Cerebellar cortex (tissue), 1 donor: ENCODE data around the gene RTEL1.
A peak's percentile ranks its signal among the peaks of the same experiment; 100 is the strongest.
"Not testable (repeated sequence)": the region's sequence is repeated elsewhere in the genome, so short reads cannot be mapped to it uniquely, and the experiment has no call there.

ENCODE experiments used
- DNase-seq: peaks from one replicate; pipeline ENCODE4 v3.0.0-alpha.2; 2015; ENCODE audit warnings: low spot score

The RTEL1 gene

DNA sequence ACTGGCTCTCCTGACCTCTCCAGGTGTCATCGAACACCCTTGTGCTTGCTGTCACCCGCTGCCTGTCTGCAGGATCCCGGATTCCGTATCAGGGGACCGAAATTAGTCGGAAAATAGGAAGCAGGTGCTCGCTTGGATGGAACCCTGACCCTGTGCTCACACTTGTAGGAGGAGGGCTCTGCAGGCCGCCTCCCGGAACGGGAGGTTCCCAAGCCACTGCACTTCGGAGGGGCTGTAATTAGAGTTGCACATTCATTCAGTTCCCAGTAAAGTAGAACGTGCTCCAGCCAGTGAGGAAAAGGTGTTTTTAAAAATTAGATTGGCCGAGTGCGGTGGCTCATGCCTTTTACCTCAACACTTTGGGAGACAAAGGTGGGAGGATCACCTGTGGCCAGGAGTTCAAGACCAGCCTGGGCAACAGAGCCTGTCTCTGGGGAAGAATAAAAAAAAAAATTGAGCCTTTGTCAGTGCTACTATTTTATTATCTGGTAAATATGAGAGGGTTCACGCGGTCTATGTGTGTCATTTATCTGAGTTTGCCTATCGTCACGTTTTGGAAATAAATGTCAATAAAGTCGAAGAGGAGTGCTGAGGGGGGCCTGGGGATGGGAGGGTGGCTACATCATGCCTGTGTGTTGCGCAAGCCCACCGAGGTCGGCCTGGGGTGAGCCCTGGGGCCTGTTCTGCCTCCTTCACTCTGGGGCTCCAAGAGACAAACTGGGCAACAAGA is 29.7 kb upstream of the RTEL1 start:
- DNase-seq = peak; percentile 86

DNA sequence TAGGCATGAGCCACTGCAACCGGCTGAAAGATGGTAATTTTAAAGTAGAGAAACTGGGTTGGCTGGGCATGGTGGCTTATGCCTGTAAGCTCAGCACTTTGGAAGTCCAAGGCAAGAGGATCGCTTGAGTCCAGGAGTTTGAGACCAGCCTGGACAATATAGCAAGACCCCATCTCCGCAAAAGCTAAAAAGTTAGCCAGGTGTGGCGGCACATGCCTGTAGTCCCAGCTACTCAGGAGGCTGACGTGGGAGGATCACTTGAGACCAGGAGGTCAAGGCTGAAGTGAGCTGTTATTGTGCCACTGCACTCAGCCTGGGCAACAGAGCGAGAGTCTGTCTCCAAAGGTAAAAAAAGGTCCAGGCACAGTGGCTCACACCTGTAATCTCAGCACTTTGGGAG is 27.2 kb upstream of the RTEL1 start:
- DNase-seq = not testable (repeated sequence)

DNA sequence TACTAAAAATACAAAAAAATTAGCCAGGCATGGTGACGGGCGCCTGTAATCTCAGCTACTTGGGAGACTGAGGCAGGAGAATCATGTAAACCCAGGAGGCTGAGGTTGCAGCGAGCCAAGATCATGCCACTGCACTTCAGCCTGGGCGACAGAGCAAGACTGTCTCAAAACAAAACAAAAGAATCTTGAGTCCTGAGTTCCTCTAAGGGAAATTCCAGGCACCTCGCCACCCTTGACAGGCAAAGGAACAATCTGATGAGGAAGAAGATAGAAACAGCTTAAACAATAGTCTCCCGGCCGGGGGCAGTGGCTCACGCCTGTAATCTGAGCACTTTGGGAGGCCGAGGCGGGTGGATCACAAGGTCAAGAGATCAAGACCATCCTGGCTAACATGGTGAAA is 26.7 kb upstream of the RTEL1 start:
- DNase-seq = not testable (repeated sequence)

- DNase-seq = no peak
Measured at GRCh38 chr20:63633732-63634131, 24.4 kb upstream of the RTEL1 start.

DNA sequence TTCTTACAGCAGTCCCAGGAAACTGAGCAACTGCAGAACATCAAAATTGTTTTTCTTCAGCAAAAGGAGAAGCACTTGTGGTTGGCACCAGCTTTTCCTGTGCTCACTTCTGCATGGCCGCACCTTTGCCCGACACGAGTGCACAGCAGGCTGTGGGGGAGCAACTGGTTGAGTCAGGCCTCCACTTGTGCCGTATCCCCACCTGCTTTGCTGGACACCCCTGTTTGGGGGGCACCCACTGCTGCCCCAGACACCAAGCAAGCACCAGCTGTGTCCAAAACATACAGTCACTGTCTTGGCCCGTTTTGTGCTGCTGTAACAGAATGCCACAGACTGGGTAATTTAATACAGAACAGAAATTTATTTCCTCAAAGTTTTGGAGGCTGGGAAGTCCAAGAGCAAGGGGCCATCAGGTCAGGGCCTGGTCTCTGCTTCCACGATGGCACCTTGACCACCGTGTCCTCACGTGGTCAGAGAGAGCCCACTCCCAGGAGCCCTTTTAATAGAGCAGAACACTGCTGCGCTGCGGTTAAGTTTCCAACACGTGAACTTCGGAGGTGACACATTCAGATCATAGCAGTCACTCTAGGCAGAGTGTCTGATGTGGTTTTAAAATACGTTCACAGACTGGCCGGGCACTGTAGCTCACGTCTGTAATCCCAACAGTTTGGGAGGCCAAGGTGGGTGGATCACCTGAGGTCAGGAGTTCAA is 22.5 kb upstream of the RTEL1 start:
- DNase-seq = no peak

- DNase-seq = peak; percentile 93
Measured at GRCh38 chr20:63636752-63637628, 21.1 kb upstream of the RTEL1 start.

DNA sequence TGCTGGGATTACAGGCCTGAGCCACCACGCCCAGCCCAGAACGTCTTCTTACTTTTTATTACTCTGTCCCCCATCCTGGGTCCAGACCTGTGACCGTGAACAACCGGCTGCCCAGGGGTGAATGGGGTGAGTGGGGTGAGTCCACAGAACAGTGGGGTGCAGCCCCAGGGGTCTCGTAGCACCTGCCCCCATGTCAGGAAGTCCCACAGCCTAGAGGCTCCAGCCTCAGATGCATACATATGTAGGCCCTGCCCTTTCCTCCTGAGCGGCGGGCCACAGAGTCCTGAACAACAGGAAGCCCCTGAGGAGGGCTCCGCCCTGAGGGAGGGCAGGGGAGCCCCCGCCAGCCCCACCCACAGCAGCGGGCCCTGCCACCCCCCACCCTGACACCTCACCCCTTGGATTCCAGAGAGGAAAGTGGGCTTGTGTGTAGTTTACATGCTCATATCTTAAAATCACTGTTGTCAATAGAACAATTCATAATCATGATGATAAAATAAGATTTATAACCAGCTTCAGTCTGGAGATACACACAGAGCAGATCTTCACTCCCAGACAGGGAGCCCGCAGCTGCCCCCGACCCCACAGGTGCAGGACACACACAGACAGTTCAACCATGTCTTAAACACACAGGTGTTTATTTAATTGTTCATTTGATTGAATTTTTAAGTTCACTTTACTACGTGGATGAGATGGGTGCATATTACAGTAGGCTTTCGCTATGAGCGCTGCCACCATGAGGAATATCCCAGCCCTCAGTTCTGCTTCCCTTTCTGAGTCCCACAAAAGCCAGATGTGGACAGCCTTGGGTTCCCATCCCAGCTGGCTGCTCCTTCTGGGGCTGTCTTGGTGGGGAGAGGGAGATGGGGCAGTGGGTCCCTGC is 18.8 kb upstream of the RTEL1 start:
- DNase-seq = no peak

GRCh38 chr20:63640086-63640485 is 18.0 kb upstream of the RTEL1 start:
- DNase-seq = no peak

DNA sequence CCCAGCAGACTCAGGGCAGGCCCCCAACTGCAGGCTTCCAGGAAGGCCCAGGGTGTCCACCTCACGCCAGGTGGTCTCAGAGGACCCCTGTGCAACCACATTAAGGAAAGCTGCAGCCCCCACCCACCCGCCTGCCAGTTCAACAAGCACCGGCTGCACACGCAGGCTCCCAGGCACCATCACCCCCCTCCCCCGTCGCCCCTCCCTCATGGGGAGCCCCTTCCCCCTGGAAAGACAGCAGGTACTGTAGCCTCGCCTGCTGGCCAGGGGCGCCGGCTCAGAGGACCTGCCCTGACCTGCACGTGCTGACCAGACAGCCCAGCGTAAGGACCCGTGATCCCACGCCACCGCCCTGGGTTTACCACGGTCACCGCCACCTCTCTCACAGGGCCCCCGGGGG is 17.4 kb upstream of the RTEL1 start:
- not testable (repeated sequence) for DNase-seq

DNA sequence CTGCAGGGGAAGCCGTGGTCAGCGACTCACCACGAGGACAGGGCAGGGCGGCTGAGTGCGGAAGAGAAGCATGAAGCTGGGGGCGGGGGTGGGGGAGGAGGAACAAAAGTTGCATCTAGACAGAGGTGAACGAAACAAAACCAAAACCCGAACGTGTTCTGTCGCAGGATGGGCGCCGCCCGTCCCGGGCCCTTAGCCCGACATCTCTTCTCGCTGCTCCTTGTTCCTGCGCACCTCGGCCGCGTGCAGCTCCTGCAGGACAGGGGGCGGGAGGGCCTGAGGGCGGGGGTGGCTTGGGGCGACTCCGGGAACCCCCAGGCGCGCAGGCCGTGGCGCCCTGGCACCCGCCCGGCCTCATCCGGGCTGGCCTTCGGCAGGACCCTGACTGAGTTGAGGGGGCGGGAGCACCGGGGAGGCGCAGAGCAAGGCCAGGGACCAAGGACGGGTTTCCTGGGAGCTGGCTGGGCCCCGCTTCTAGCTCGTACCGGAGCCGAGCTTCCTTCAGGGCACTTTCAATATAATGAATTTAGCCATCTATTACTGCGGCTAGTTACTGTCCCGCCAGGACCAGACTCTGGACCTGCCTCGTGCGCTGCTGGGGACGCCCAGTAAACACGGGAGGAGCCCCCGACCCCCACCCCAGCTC is 16.8 kb upstream of the RTEL1 start:
- DNase-seq = no peak

- DNase-seq = peak; percentile 81
Measured at GRCh38 chr20:63641792-63642523, 16.2 kb upstream of the RTEL1 start.

DNA sequence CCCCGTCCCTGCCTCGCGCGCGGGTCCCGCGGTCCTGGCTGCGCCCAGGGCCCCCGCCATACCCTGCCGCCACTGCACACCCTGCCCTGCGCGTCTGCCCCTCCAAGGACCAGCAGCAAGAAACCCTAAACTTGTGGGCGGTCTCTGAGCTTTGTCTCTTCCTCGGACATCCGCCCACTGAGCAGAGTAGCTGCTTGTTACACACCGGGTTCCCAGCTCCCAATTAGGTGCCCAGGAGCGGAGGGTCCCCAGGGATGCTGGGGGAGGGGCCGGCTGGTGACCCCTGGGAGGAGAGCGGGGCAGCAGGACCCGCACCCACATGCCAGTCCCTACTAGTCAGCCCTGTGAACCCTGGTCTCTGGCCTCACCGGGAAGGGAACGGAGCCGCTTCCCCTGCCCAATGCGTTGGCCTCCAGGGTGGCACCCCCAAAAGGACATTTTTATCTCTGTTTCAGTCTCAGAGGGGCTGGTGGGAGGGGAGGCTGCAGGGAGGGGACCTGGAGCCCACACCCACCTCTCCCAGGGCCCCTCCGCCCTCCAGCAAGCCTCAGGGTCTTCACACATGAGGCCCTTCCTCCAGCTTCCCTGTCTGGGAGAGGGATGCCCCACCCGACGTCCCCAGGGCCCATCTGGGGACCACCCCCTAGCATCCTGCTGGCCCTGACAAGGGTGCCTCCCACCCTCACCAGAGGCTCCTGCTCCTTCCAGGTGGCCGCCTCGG is 15.4 kb upstream of the RTEL1 start:
- DNase-seq = no peak

DNA sequence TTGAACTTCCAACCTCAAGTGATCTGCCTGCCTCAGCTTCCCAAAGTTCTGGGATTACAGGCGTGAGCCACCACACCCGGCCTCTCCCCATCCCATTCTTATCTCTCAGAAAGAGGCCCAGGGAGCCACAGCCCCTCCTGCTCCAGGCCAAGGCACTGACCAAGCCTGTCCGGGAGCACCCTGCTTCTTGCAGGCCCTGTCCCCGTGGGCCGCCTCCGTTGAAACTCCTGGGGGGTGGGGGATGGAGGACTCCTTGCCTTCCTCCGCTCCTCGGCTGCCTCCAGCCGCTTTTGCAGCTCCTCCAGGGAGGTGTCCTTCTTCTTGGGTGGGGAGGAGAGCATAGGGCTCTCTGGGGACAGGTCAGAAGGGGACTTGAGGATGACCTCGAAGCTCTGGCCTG is 14.6 kb upstream of the RTEL1 start:
- DNase-seq = no peak

- DNase-seq = no peak
Measured at GRCh38 chr20:63643946-63644345, 14.2 kb upstream of the RTEL1 start.

DNA sequence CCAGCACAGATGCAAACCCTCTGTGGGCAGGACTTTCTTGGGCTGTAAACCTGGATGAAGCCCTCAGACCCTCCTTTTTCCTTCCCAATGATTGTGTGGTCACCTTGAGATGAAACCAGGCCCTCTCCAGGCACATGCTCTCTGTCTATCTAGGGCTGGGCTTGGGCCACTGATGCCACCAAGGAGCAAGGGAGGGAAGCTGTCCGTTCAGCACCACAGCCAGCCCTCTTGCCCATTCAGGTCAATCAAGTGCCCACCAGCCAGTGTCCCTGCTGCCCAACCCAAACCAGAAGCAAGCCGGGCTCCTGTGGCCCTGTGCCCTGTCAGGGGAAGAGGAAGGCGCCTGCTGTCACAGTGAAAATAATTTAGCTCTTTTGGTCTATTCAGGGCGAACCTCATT is 12.9 kb upstream of the RTEL1 start:
- no peak for DNase-seq

DNA sequence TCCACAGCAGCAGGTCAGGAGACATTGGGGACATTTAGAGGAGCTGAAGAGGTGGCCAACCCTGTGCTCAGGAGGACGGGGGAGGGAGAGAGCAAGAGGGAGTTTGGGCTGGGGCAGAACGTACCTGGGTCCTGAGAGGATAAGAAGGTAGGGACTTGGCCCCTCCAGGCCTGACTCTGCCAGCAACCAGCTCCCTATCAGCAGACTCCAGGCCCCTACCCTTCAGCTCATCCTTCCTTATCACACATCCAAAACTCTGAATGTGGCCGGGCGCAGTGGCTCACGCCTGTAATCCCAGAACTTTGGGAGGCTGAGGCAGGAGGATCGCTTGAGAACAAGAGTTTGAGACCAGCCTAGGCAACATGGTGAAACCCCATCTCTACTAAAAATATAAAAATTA is 9.9 kb upstream of the RTEL1 start:
- no peak for DNase-seq

- no peak for DNase-seq
Measured at GRCh38 chr20:63648895-63649589, 9.1 kb upstream of the RTEL1 start.

- DNase-seq = not testable (repeated sequence)
Measured at GRCh38 chr20:63650486-63650885, 7.6 kb upstream of the RTEL1 start.

DNA sequence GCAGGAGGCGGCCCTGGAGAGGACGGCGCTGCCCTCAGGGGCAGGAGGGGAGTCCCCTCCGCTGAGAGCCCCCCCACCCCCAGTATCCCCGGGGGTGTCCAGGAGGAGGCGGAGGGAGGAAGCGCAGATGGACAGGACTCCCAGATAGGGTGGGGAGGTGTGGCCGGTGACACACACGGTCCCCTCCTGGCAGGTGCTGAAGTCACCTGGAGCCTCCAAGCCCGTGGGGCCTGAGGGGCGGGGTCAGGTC is 6.2 kb upstream of the RTEL1 start:
- no peak for DNase-seq
